GM18505 (cell line): ENCODE data around the gene ADNP2.
A peak's percentile ranks its signal among the peaks of the same experiment; 100 is the strongest.

Source experiments
- ATAC-seq: cut with Tn5 transposase; IDR thresholded peaks from one replicate; pipeline ENCODE4 v1.9.1; 2021; ENCODE audit not compliant: unreplicated experiment
- POLR2A ChIP-seq: IDR thresholded peaks from 4 replicates; pipeline ENCODE4 v1.6.1; 2011; ENCODE audit warnings: borderline replicate concordance; ENCODE audit not compliant: insufficient read depth, insufficient read length; ENCODE audit errors: extremely low read depth

The ADNP2 gene

GRCh38 chr18:80088823-80089222, 20.2 kb upstream of the ADNP2 start:
- ATAC-seq = no peak
- no peak for TF ChIP-seq POLR2A

GRCh38 chr18:80095414-80095813, 13.6 kb upstream of the ADNP2 start:
- no peak for TF ChIP-seq POLR2A
- ATAC-seq = no peak

- TF ChIP-seq POLR2A = no peak
- ATAC-seq = no peak
Measured at GRCh38 chr18:80096032-80096565, 13.0 kb upstream of the ADNP2 start.

GRCh38 chr18:80097201-80097600, 11.9 kb upstream of the ADNP2 start:
- no peak for ATAC-seq
- no peak for TF ChIP-seq POLR2A

- TF ChIP-seq POLR2A = no peak
- no peak for ATAC-seq
Measured at GRCh38 chr18:80103231-80103630, 5.8 kb upstream of the ADNP2 start.

- ATAC-seq = no peak
- TF ChIP-seq POLR2A = no peak
Measured at GRCh38 chr18:80104364-80104779, 4.7 kb upstream of the ADNP2 start.

GRCh38 chr18:80105369-80106167, 3.5 kb upstream of the ADNP2 start:
- no peak for ATAC-seq
- TF ChIP-seq POLR2A = no peak

GRCh38 chr18:80106482-80107051, 2.5 kb upstream of the ADNP2 start:
- TF ChIP-seq POLR2A = no peak
- ATAC-seq = no peak

- TF ChIP-seq POLR2A = no peak
- ATAC-seq = no peak
Measured at GRCh38 chr18:80107426-80107825, 1.6 kb upstream of the ADNP2 start.

- TF ChIP-seq POLR2A = no peak
- ATAC-seq = no peak
Measured at GRCh38 chr18:80108121-80108536, 933 bp upstream of the ADNP2 start.

- TF ChIP-seq POLR2A = no peak
- ATAC-seq = peak; percentile 35
Measured at GRCh38 chr18:80109676-80110078, 615 bp downstream of the ADNP2 start.

- no peak for ATAC-seq
- TF ChIP-seq POLR2A = no peak
Measured at GRCh38 chr18:80112624-80113248, 3.7 kb downstream of the ADNP2 start.

GRCh38 chr18:80115035-80115434, 6.0 kb downstream of the ADNP2 start:
- no peak for TF ChIP-seq POLR2A

GRCh38 chr18:80119111-80119510, 10.0 kb downstream of the ADNP2 start:
- TF ChIP-seq POLR2A = no peak
- no peak for ATAC-seq

More at GRCh38 chr18:80115035-80115434, 6.0 kb downstream of the ADNP2 start:
- ATAC-seq = no peak
